Measurements from ENCODE around the gene MARCHF11.

GRCh38 chr5:16051246-16051755, 128.3 kb downstream of the MARCHF11 start:
- no peak for TF ChIP-seq POLR2A (IDR thresholded peaks at IDR 0.05; ENCODE audit: low read depth, low read length)
- no peak for TF ChIP-seq POLR2AphosphoS5 (IDR thresholded peaks at IDR 0.05; ENCODE audit: low read depth, low read length)
